Mesendoderm (in vitro differentiated cells): ENCODE measurements around the gene ZCCHC7.

ENCODE experiments used
- DNase-seq: peaks from one replicate; pipeline ENCODE4 v3.0.0; 2013
- H2AK5ac ChIP-seq: 2 replicates; pipeline ENCODE4 v1.6.1; 2013; ENCODE audit warnings: low read length, inconsistent platforms
- H2BK120ac ChIP-seq: 2 replicates; pipeline ENCODE4 v1.6.1; 2013; ENCODE audit warnings: low read depth, mild to moderate bottlenecking, low read length, moderate library complexity, mixed read lengths
- H2BK15ac ChIP-seq: replicated peaks from 2 replicates; pipeline ENCODE4 v1.6.1; 2013; ENCODE audit warnings: low read depth, mild to moderate bottlenecking, moderate library complexity
- H2BK5ac ChIP-seq: 2 replicates; pipeline ENCODE4 v1.6.1; 2013; ENCODE audit warnings: low read length, inconsistent platforms
- H3K18ac ChIP-seq: 2 replicates; pipeline ENCODE4 v1.6.1; 2013; ENCODE audit warnings: mild to moderate bottlenecking, low read length, mixed read lengths
- H3K23ac ChIP-seq: one replicate; pipeline ENCODE4 v1.6.1; 2013; ENCODE audit warnings: low read length
- H3K27ac ChIP-seq: 2 replicates; pipeline ENCODE4 v1.5.1; 2013; ENCODE audit warnings: low read depth, mild to moderate bottlenecking, inconsistent platforms, low read length, moderate library complexity
- H3K27me3 ChIP-seq: 2 replicates; pipeline ENCODE4 v1.6.1; 2013; ENCODE audit warnings: low read length, control low read depth, mild to moderate bottlenecking, inconsistent platforms; ENCODE audit not compliant: insufficient read depth, poor library complexity
- H3K36me3 ChIP-seq: 2 replicates; pipeline ENCODE4 v1.6.1; 2013; ENCODE audit warnings: low read length, inconsistent platforms; ENCODE audit not compliant: control insufficient read depth, insufficient read depth
- H3K4ac ChIP-seq: one replicate; pipeline ENCODE4 v1.6.1; 2013; ENCODE audit warnings: low read depth, mild to moderate bottlenecking, low read length, moderate library complexity
- H3K4me1 ChIP-seq: 2 replicates; pipeline ENCODE4 v1.6.1; 2013; ENCODE audit warnings: low read depth, low read length, inconsistent platforms; ENCODE audit not compliant: control insufficient read depth
- H3K4me2 ChIP-seq: 2 replicates; pipeline ENCODE4 v1.6.1; 2013; ENCODE audit warnings: low read length
- H3K4me3 ChIP-seq: 2 replicates; pipeline ENCODE4 v1.5.1; 2013; ENCODE audit warnings: mild to moderate bottlenecking, low read length
- H3K56ac ChIP-seq: one replicate; pipeline ENCODE4 v1.6.1; 2013; ENCODE audit warnings: low read length
- H3K79me1 ChIP-seq: 2 replicates; pipeline ENCODE4 v1.6.1; 2013; ENCODE audit warnings: low read length, inconsistent platforms
- H3K79me2 ChIP-seq: 2 replicates; pipeline ENCODE4 v1.6.1; 2013; ENCODE audit warnings: mild to moderate bottlenecking, low read length; ENCODE audit not compliant: control insufficient read depth, insufficient read depth
- H3K9ac ChIP-seq: 2 replicates; pipeline ENCODE4 v1.6.1; 2013; ENCODE audit warnings: low read length, inconsistent platforms
- H4K5ac ChIP-seq: one replicate; pipeline ENCODE4 v1.6.1; 2013; ENCODE audit warnings: low read length
- H4K8ac ChIP-seq: one replicate; pipeline ENCODE4 v1.6.1; 2013; ENCODE audit warnings: low read depth, mild to moderate bottlenecking, control low read depth, low read length, moderate library complexity
- WGBS: extraction: QIAGEN DNeasy Blood & Tissue Kit; methylation state at CpG from one replicate; pipeline ENCODE4 v1.1.7; 2013; ENCODE audit warnings: low lambda C conversion rate, missing lambda C conversion rate; ENCODE audit not compliant: insufficient coverage; ENCODE audit errors: extremely low coverage; 5-methylcytosine and 5-hydroxymethylcytosine counted together

The ZCCHC7 gene

GRCh38 chr9:37371565-37372464 lies 251.4 kb downstream of the ZCCHC7 start:
- Histone ChIP-seq H3K9ac (no peak overlapping the region), H3K4ac (no peak overlapping the region), H2BK15ac (no peak overlapping the region), H3K4me2 (no peak overlapping the region), H2BK120ac (no peak overlapping the region), H3K4me3 (no peak overlapping the region), H3K79me1 (no peaks in the 10 kb centered on the region), H3K27ac (no peak overlapping the region), H3K36me3 (no peaks in the 10 kb centered on the region), H2AK5ac (no peak overlapping the region), H3K27me3 (no peaks in the 10 kb centered on the region), H2BK5ac (no peak overlapping the region), H3K56ac (no peak overlapping the region), H3K23ac (no peak overlapping the region), H4K8ac (no peak overlapping the region), H3K18ac (no peak overlapping the region), H4K5ac (no peak overlapping the region), H3K79me2 (no peaks in the 10 kb centered on the region), H3K4me1 (no peaks in the 10 kb centered on the region)
- no CpG with 5 or more reads among the region's 20 CpGs for WGBS
- DNase-seq, result no peak

DNA sequence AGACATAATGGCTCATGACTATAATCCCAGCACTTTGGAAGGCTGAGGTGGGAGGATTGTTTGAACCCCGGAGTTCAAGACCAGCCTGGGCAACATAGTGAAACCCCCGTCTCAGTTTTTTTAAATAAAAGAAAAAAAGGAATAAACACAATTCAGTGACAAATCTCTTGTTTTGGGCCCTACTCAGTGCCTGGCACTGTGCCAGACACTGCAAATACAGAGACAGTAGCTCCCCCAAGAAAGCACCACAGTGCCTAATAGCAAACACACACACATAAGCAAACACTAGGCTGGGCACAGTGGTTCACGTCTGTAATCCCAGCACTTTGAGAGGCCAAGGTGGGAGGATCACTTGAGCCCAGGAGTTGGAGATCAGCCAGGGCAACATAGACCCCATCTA lies 252.5 kb downstream of the ZCCHC7 start:
- H2AK5ac ChIP-seq, result no peak overlapping the region
- no peaks in the 10 kb centered on the region for H3K79me2 ChIP-seq
- H2BK5ac ChIP-seq, result no peak overlapping the region
- no peak overlapping the region for H2BK15ac ChIP-seq
- no peaks in the 10 kb centered on the region for H3K36me3 ChIP-seq
- H4K5ac ChIP-seq, result no peak overlapping the region
- H3K27ac ChIP-seq, result no peak overlapping the region
- H4K8ac ChIP-seq, result no peak overlapping the region
- H3K9ac ChIP-seq, result no peak overlapping the region
- WGBS, result no CpG with 5 or more reads among the region's 3 CpGs
- DNase-seq, result no peak
- no peak overlapping the region for H3K4me3 ChIP-seq
- no peak overlapping the region for H3K18ac ChIP-seq
- H3K27me3 ChIP-seq, result no peaks in the 10 kb centered on the region
- no peak overlapping the region for H3K23ac ChIP-seq
- no peaks in the 10 kb centered on the region for H3K79me1 ChIP-seq
- no peak overlapping the region for H3K4me2 ChIP-seq
- no peaks in the 10 kb centered on the region for H3K4me1 ChIP-seq
- no peak overlapping the region for H3K56ac ChIP-seq
- no peak overlapping the region for H2BK120ac ChIP-seq
- H3K4ac ChIP-seq, result no peak overlapping the region

DNA sequence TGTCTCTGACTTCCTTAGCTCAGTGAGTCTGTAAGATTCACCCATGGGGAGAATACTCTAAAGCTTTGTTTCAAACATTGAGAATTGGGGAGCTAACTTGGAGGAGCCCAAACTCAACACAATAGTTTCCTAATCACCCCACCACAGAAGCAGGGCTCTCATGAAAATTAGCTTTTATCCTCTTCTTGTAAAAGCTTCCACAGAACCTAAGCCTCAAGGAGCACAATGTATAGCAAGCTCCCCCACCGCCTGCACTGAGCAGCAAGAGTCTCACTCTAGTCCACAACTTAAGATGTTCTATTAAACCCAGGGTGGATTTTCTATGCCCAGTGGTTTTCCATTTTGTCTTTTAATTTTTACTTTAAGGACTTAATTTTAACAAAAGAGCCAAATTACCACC lies 253.2 kb downstream of the ZCCHC7 start:
- Histone ChIP-seq H3K18ac (no peak overlapping the region), H3K9ac (no peak overlapping the region), H3K79me2 (no peaks in the 10 kb centered on the region), H2BK120ac (no peak overlapping the region), H3K4me2 (no peak overlapping the region), H3K4me3 (no peak overlapping the region), H4K5ac (no peak overlapping the region), H3K79me1 (no peaks in the 10 kb centered on the region), H2BK15ac (no peak overlapping the region), H3K4ac (no peak overlapping the region), H3K4me1 (no peaks in the 10 kb centered on the region), H2BK5ac (no peak overlapping the region), H3K56ac (no peak overlapping the region), H2AK5ac (no peak overlapping the region), H3K23ac (no peak overlapping the region), H3K27ac (no peak overlapping the region), H3K27me3 (no peaks in the 10 kb centered on the region), H4K8ac (no peak overlapping the region), H3K36me3 (no peaks in the 10 kb centered on the region)
- no CpG with 5 or more reads among the region's 1 CpG for WGBS
- DNase-seq, result no peak

DNA sequence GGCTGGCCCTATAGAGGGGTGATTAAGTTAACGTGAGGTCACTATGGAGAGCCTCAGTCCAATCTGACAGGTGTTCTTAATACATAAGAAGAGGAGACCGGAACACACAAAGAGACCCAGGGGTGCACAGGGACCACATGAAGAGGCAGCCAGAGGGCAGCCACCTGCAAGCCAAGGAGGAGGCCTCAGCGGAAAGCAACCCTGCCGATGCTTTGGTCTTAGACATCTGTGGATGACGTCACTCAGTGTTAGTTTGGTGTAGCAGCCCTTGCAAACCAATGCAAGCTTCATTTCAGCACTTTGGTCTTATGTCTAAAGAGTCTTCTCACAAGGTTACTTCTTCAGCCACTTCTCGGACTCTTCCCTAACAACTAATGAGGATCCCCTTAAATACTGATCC lies 254.5 kb downstream of the ZCCHC7 start:
- no peak overlapping the region for H2AK5ac ChIP-seq
- no peak overlapping the region for H4K5ac ChIP-seq
- no peak for DNase-seq
- no peaks in the 10 kb centered on the region for H3K79me1 ChIP-seq
- no peak overlapping the region for H3K27ac ChIP-seq
- no peak overlapping the region for H4K8ac ChIP-seq
- no peaks in the 10 kb centered on the region for H3K4me1 ChIP-seq
- H3K36me3 ChIP-seq, result no peaks in the 10 kb centered on the region
- H3K4me3 ChIP-seq, result no peak overlapping the region
- no peak overlapping the region for H3K23ac ChIP-seq
- H3K18ac ChIP-seq, result no peak overlapping the region
- no peak overlapping the region for H3K9ac ChIP-seq
- H3K27me3 ChIP-seq, result no peaks in the 10 kb centered on the region
- WGBS, result no CpG with 5 or more reads among the region's 6 CpGs
- H3K4me2 ChIP-seq, result no peak overlapping the region
- H2BK120ac ChIP-seq, result no peak overlapping the region
- H2BK5ac ChIP-seq, result no peak overlapping the region
- H3K4ac ChIP-seq, result no peak overlapping the region
- H2BK15ac ChIP-seq, result no peak overlapping the region
- H3K79me2 ChIP-seq, result no peaks in the 10 kb centered on the region
- H3K56ac ChIP-seq, result no peak overlapping the region

DNA sequence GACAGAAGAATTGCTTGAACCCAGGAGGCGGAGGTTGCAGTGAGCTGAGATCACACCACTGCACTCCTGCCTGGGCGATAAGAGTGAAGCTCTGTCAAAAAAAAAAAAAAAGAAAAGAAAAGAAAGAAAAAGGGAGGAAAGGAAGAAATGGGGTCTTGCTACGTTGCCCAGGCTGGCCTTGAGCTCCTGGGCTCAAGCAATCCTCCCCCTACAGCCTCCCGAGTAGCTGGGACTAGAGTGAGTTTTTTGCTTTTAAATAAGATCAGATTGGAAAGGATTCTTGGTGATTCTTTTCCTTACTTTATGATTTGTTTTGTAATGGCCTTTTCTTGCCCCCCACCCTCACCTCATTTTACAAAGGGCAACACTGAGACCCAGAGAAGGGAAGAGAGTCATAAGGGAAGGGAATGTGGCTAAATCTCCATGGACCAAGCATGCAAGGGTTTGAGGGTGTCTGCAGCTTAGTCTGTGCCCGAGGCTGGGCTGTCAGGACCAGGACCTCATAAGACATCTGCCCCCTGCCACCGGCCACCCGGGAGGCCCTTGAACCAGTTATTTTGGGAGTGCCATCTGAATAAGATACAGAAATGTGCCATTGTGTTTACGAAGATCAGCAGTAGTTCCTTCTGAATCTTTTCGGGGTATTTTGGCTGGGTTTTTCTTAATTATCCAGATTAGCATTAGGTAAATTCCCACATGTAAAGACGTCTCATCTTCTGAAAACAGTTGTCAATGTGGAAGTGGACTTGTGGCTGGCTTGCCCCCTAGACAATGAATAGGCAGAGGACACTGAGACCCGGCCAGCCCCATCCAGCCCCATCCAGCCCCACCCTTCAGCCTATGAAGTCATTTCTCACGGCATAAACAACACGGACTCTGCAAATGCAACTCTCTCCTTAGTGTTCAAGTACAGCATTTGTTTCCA lies 257.6 kb downstream of the ZCCHC7 start:
- Histone ChIP-seq H3K4me1 (no peaks in the 10 kb centered on the region), H2BK5ac (no peak overlapping the region), H3K36me3 (no peaks in the 10 kb centered on the region), H4K8ac (no peak overlapping the region), H3K79me2 (no peaks in the 10 kb centered on the region), H3K4ac (no peak overlapping the region), H3K27me3 (no peaks in the 10 kb centered on the region), H2BK15ac (no peak overlapping the region), H3K79me1 (no peaks in the 10 kb centered on the region), H3K56ac (no peak overlapping the region), H3K18ac (no peak overlapping the region), H4K5ac (no peak overlapping the region), H3K23ac (no peak overlapping the region), H3K4me2 (no peak overlapping the region), H3K4me3 (no peak overlapping the region), H3K9ac (no peak overlapping the region), H2AK5ac (no peak overlapping the region), H3K27ac (no peak overlapping the region), H2BK120ac (no peak overlapping the region)
- WGBS, result no CpG with 5 or more reads among the region's 13 CpGs
- no peak for DNase-seq
